OCI-LY7 (cell line): Measurements from ENCODE around the gene SHC2. TPM values are rescaled to one million over a fixed set of nuclear protein-coding genes. Genes with fewer than 3 reads are reported as not detected.
"Not testable (repeated sequence)": the region's sequence is repeated elsewhere in the genome, so short reads cannot be mapped to it uniquely, and the experiment has no call there.

Experiments
- BruUV-seq: library from RNA; stranded (reverse); fragments of 400-500 nt; replicated peaks from 2 replicates; lab custom pipeline; 2021; lab: Mats Ljungman, UMichigan
- CTCF ChIA-PET: fragments of 300-600 bp; sonication (Branson Sonifier 250); formaldehyde crosslinking; loops from one replicate; lab custom pipeline; 2022; ENCODE audit warnings: antibody characterized with exemption; ENCODE audit not compliant: unreplicated experiment; lab: Charles Lee
- POLR2A ChIA-PET: fragments of 300-600 bp; sonication (Branson Sonifier 250); formaldehyde crosslinking; loops from one replicate; lab custom pipeline; 2022; ENCODE audit warnings: antibody characterized with exemption; lab: Charles Lee
- DNase-seq: peaks from one replicate; pipeline ENCODE4 v3.0.0-alpha.2; 2015; ENCODE audit warnings: low spot score
- H2AFZ ChIP-seq: fragments of 200-600 bp; sonication (generic), shearing (Covaris generic); 2 replicates; pipeline ENCODE4 v1.6.1; 2014; ENCODE audit warnings: mild to moderate bottlenecking, antibody characterized with exemption, low read length, moderate library complexity
- H3K27ac ChIP-seq: fragments of 200-600 bp; sonication (generic); 2 replicates; pipeline ENCODE4 v1.5.1; 2014; ENCODE audit warnings: mixed run types, low read depth, mild to moderate bottlenecking, moderate library complexity, low read length, inconsistent platforms; ENCODE audit not compliant: poor library complexity, severe bottlenecking
- H3K36me3 ChIP-seq: fragments of 200-600 bp; sonication (generic); 2 replicates; pipeline ENCODE4 v1.6.1; 2014; ENCODE audit warnings: mild to moderate bottlenecking, antibody characterized with exemption, low read length, moderate library complexity, mixed read lengths; ENCODE audit not compliant: insufficient read depth
- H3K4me1 ChIP-seq: fragments of 200-600 bp; sonication (generic); 2 replicates; pipeline ENCODE4 v1.5.1; 2014; ENCODE audit warnings: mild to moderate bottlenecking, low read length; ENCODE audit not compliant: insufficient read depth, poor library complexity, severe bottlenecking
- H3K4me2 ChIP-seq: fragments of 200-600 bp; sonication (generic); 2 replicates; pipeline ENCODE4 v1.6.1; 2014; ENCODE audit warnings: mild to moderate bottlenecking, low read length
- H3K4me3 ChIP-seq: fragments of 200-600 bp; sonication (generic); 2 replicates; pipeline ENCODE4 v1.5.1; 2014; ENCODE audit warnings: mild to moderate bottlenecking, low read depth, low read length; ENCODE audit not compliant: poor library complexity, severe bottlenecking
- H3K79me2 ChIP-seq: fragments of 200-600 bp; sonication (generic); 2 replicates; pipeline ENCODE4 v1.6.1; 2016; ENCODE audit warnings: low read depth, mild to moderate bottlenecking, low read length, moderate library complexity, mixed read lengths; ENCODE audit not compliant: insufficient read depth
- H3K9me2 ChIP-seq: fragments of 200-600 bp; sonication (generic); 2 replicates; pipeline ENCODE4 v1.6.1; 2016; ENCODE audit warnings: mild to moderate bottlenecking, low read length, mixed read lengths; ENCODE audit not compliant: insufficient read depth
- H3K9me3 ChIP-seq: fragments of 200-600 bp; sonication (generic); 2 replicates; pipeline ENCODE4 v1.6.1; 2014; ENCODE audit warnings: mild to moderate bottlenecking, mixed run types, low read length, mixed read lengths
- H4K20me1 ChIP-seq: fragments of 200-600 bp; sonication (generic); 2 replicates; pipeline ENCODE4 v1.6.1; 2014; ENCODE audit warnings: mild to moderate bottlenecking, antibody characterized with exemption, low read length, moderate library complexity, mixed read lengths; ENCODE audit not compliant: insufficient read depth
- EZH2phosphoT487 ChIP-seq: fragments of 200-600 bp; sonication (generic); IDR thresholded peaks from 2 replicates; pipeline ENCODE4 v1.6.1; 2018; ENCODE audit warnings: low read depth, borderline replicate concordance, mild to moderate bottlenecking, mixed run types, antibody characterized with exemption, low read length, moderate library complexity, mixed read lengths
- intact Hi-C: fragments of 100-400 bp; cut with micrococcal nuclease; formaldehyde crosslinking; loops from one replicate; pipeline ENCODE4 v1.10.0; 2022; ENCODE audit not compliant: unreplicated experiment
- total RNA-seq, 2 experiments: library from RNA; depleted of rRNA in 1 of 2; stranded (reverse); fragments of >200 nt in 1 of 2; shearing (Covaris generic) in 1 of 2; gene quantifications; 2 replicates each; pipeline ENCODE4 v1.2.3, GENCODE V29; 2014 to 2022
- TF ChIP-seq, protein P1 (sequence below): fragments of 200-600 bp; sonication (generic); conservative IDR thresholded peaks from 2 replicates; pipeline ENCODE4 v1.5.1; 2014; ENCODE audit warnings: mild to moderate bottlenecking, antibody characterized with exemption, low read length, moderate library complexity, mixed read lengths

Gene SHC2
- total RNA-seq, 2 experiments from 2014 or later, result 0.28 to 0.65 TPM

DNA sequence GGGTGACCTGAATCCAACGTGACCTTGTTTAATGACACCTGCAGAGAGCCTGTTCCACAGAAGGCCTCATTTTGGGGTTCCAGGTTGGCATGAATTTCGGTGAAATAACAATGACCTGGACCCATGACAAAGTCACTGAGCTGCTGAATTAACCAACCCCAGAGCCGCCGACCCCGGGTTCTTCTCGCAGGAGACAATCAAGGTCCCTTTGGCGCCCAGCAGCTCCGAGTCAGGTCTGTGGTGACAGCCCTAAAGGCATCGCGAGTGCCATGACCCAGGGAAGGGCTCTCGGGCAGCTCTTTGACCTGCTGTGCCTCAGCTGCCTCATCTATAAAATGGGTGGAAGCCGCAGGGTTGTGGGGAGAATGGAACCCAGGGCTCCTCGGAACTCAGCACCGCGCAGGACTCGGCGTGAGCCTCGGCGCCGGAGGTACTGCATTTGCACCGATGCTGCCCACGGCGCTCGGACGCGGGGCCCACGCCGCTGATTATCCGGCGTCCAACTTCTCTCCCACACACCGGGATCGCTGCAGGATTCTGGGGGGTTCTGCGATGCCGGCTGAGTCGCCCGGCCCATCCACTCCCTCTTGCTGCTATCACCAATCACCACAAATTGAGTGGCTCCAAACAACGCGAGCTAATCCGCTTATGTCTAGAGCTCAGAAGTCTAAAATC is 5.7 kb downstream of the SHC2 start:
- BruUV-seq, result no TSS peak
- Histone ChIP-seq H2AFZ (no peak overlapping the region), H3K9me2 (no peaks in the 10 kb centered on the region), H3K36me3 (no peaks in the 10 kb centered on the region), H3K4me3 (no peak overlapping the region), H3K79me2 (no peaks in the 10 kb centered on the region), H3K4me2 (no peak overlapping the region), H3K27ac (no peak overlapping the region), H4K20me1 (no peaks in the 10 kb centered on the region), H3K9me3 (0 out of 2 replicates have a peak, but pooled peaks cover 5% of the 10 kb centered on the region), H3K4me1 (no peaks in the 10 kb centered on the region)
- ChIA-PET POLR2A (interaction anchor here (0.6 kb wide), 1 partner anchor 621 kb away, joined by 4 read pairs; no protein-coding TSS in a partner anchor), CTCF (no interaction called here)
- intact Hi-C loops, result no loop called here
- DNase-seq, result no peak
- TF ChIP-seq EZH2phosphoT487, result no peak
- TF ChIP-seq, protein P1, sequence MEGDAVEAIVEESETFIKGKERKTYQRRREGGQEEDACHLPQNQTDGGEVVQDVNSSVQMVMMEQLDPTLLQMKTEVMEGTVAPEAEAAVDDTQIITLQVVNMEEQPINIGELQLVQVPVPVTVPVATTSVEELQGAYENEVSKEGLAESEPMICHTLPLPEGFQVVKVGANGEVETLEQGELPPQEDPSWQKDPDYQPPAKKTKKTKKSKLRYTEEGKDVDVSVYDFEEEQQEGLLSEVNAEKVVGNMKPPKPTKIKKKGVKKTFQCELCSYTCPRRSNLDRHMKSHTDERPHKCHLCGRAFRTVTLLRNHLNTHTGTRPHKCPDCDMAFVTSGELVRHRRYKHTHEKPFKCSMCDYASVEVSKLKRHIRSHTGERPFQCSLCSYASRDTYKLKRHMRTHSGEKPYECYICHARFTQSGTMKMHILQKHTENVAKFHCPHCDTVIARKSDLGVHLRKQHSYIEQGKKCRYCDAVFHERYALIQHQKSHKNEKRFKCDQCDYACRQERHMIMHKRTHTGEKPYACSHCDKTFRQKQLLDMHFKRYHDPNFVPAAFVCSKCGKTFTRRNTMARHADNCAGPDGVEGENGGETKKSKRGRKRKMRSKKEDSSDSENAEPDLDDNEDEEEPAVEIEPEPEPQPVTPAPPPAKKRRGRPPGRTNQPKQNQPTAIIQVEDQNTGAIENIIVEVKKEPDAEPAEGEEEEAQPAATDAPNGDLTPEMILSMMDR, result no peak

DNA sequence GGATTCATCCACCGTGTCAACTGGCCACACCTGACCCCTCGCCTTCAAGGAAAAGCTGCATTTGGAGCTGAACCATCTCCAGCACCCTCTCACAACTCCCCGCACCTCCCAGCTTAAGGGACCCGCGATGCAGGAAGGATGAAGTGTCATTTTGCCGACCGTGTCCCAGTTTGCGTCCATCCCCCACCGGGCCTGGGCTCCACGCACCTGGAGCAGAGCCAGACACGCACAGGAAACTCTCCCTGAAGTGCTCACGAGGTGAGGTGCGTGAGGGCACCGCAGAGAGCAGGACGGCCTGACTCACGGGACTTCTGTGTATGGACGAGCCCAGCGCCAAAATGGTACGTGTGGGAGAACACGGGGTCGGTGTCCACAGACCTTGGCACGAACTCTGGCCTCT is 7.2 kb downstream of the SHC2 start:
- no peaks in the 10 kb centered on the region for H3K79me2 ChIP-seq
- H3K9me3 ChIP-seq, result 0 out of 2 replicates have a peak, but pooled peaks cover 5% of the 10 kb centered on the region
- H2AFZ ChIP-seq, result no peak overlapping the region
- no peaks in the 10 kb centered on the region for H3K36me3 ChIP-seq
- no peak overlapping the region for H3K4me2 ChIP-seq
- H3K9me2 ChIP-seq, result no peaks in the 10 kb centered on the region
- no peaks in the 10 kb centered on the region for H4K20me1 ChIP-seq
- intact Hi-C loops, result no loop called here
- H3K27ac ChIP-seq, result no peak overlapping the region
- no TSS peak for BruUV-seq
- DNase-seq, result no peak
- POLR2A ChIA-PET, result no interaction called here
- no peaks in the 10 kb centered on the region for H3K4me1 ChIP-seq
- CTCF ChIA-PET, result no interaction called here
- TF ChIP-seq EZH2phosphoT487, result no peak
- no peak overlapping the region for H3K4me3 ChIP-seq

DNA sequence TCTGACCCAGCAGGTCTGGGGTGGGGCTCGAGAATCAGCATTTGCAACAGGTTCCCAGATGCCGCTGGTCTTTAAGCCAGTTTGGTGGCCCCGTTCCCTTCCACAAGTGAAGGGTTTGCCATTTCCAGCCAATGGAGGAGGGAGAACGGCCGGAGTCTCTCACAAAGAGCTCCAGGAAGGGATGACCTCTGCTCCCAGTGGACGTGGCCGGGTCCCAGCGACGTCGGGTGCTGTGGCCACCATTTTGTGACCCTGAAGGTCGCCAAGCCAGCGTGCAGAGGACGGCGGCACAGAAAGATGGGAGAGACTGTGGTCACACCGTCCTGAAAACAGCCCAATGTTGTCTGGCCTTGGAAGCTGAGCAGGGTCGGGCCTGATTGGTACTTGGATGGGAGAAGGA is 8.0 kb downstream of the SHC2 start:
- H3K4me1 ChIP-seq, result no peaks in the 10 kb centered on the region
- no TSS peak for BruUV-seq
- intact Hi-C loops, result no loop called here
- H3K4me2 ChIP-seq, result no peak overlapping the region
- no peak overlapping the region for H3K27ac ChIP-seq
- H3K4me3 ChIP-seq, result no peak overlapping the region
- POLR2A ChIA-PET, result no interaction called here
- no peaks in the 10 kb centered on the region for H4K20me1 ChIP-seq
- H3K36me3 ChIP-seq, result no peaks in the 10 kb centered on the region
- DNase-seq, result no peak
- TF ChIP-seq EZH2phosphoT487, result no peak
- CTCF ChIA-PET, result no interaction called here
- H2AFZ ChIP-seq, result no peak overlapping the region
- H3K79me2 ChIP-seq, result no peaks in the 10 kb centered on the region
- H3K9me3 ChIP-seq, result 0 out of 2 replicates have a peak, but pooled peaks cover 5% of the 10 kb centered on the region
- H3K9me2 ChIP-seq, result no peaks in the 10 kb centered on the region

DNA sequence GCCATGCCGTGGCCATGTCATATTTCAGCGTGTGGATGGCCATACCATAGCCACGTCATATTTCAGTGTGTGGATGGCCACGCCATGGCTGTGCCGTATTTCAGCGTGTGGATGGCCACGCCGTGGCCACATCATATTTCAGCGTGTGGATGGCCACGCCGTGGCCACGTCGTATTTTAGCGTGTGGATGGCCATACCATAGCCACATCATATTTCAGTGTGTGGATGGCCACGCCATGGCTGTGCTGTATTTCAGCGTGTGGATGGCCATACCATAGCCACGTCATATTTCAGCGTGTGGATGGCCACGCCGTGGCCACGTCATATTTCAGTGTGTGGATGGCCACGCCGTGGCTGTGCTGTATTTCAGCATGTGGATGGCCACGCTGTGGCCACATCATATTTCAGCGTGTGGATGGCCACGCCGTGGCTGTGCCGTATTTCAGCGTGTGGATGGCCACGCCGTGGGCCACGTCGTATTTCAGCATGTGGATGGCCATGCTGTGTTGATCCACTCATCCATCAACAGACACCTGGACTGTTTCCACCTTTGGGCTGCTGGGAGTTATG is 9.8 kb downstream of the SHC2 start:
- H3K4me3 ChIP-seq, H3K36me3 ChIP-seq, CTCF ChIA-PET, H2AFZ ChIP-seq, H3K79me2 ChIP-seq, H3K4me2 ChIP-seq, H3K9me2 ChIP-seq, H4K20me1 ChIP-seq, DNase-seq, H3K9me3 ChIP-seq, H3K4me1 ChIP-seq, H3K27ac ChIP-seq, intact Hi-C loops, POLR2A ChIA-PET, BruUV-seq: not testable (repeated sequence)
